Neuron (in vitro differentiated cells): ENCODE measurements around the gene TUSC2.

Experiments used
- H2AFZ ChIP-seq: one replicate; pipeline ENCODE4 v1.6.1; 2013; ENCODE audit warnings: low read depth, mild to moderate bottlenecking, inconsistent platforms, low read length, moderate library complexity
- H3K27me3 ChIP-seq: one replicate; pipeline ENCODE4 v1.6.1; 2013; ENCODE audit warnings: low read length; ENCODE audit not compliant: insufficient read depth
- H3K36me3 ChIP-seq: one replicate; pipeline ENCODE4 v1.6.1; 2013; ENCODE audit warnings: low read length; ENCODE audit not compliant: insufficient read depth
- H3K4me1 ChIP-seq: one replicate; pipeline ENCODE4 v1.6.1; 2013; ENCODE audit warnings: low read length; ENCODE audit not compliant: insufficient read depth
- H3K4me3 ChIP-seq: 2 replicates; pipeline ENCODE4 v1.5.1; 2013; ENCODE audit warnings: mild to moderate bottlenecking, low read length, moderate library complexity
- H3K9me3 ChIP-seq: one replicate; pipeline ENCODE4 v1.6.1; 2013; ENCODE audit warnings: low read length

The TUSC2 gene

GRCh38 chr3:50327943-50328691 is at the start of gene TUSC2:
Gene TUSC2, minus strand, starts transcription at chr3:50328223. Its CDS starts 124 bp downstream, at chr3:50328099.
- Histone ChIP-seq H3K36me3 (peaks cover 43% of the 10 kb centered on the region), H3K27me3 (no peaks in the 10 kb centered on the region)

GRCh38 chr3:50375258-50375931 is 47.4 kb upstream of the TUSC2 start:
- peaks cover 25% of the 10 kb centered on the region for H3K4me1 ChIP-seq
- no peaks in the 10 kb centered on the region for H3K9me3 ChIP-seq
- H3K36me3 ChIP-seq: no peaks in the 10 kb centered on the region
- H3K4me3 ChIP-seq: no peak overlapping the region
- H2AFZ ChIP-seq: no peak overlapping the region
- H3K27me3 ChIP-seq: peaks cover 5% of the 10 kb centered on the region

More at GRCh38 chr3:50327943-50328691, at the start of gene TUSC2:
- H3K9me3 ChIP-seq: no peaks in the 10 kb centered on the region
- peak within 1 kb of the TSS; percentile 79 for H3K4me3 ChIP-seq
- H2AFZ ChIP-seq: no peak within 1 kb of the TSS
- H3K4me1 ChIP-seq: peaks cover 22% of the 10 kb centered on the region

GRCh38 chr3:50374363-50375257 is 46.6 kb upstream of the TUSC2 start:
- H3K4me1 ChIP-seq: peaks cover 25% of the 10 kb centered on the region
- H3K9me3 ChIP-seq: no peaks in the 10 kb centered on the region
- H3K27me3 ChIP-seq: peaks cover 11% of the 10 kb centered on the region
- no peak overlapping the region for H3K4me3 ChIP-seq
- H3K36me3 ChIP-seq: no peaks in the 10 kb centered on the region
- H2AFZ ChIP-seq: no peak overlapping the region

GRCh38 chr3:50373146-50374051 is 45.4 kb upstream of the TUSC2 start:
- H3K36me3 ChIP-seq: no peaks in the 10 kb centered on the region
- no peak overlapping the region for H2AFZ ChIP-seq
- H3K9me3 ChIP-seq: no peaks in the 10 kb centered on the region
- peaks cover 25% of the 10 kb centered on the region for H3K4me1 ChIP-seq
- H3K27me3 ChIP-seq: peaks cover 9% of the 10 kb centered on the region
- no peak overlapping the region for H3K4me3 ChIP-seq

- no peaks in the 10 kb centered on the region for H3K36me3 ChIP-seq
- H3K27me3 ChIP-seq: peaks cover 9% of the 10 kb centered on the region
- no peak overlapping the region for H3K4me3 ChIP-seq
- peaks cover 25% of the 10 kb centered on the region for H3K4me1 ChIP-seq
- no peak overlapping the region for H2AFZ ChIP-seq
- no peaks in the 10 kb centered on the region for H3K9me3 ChIP-seq
These were observed 44.3 kb upstream of the TUSC2 start for GRCh38 chr3:50372349-50372748.

- Histone ChIP-seq H3K9me3 (no peaks in the 10 kb centered on the region), H2AFZ (no peak overlapping the region), H3K4me1 (peaks cover 25% of the 10 kb centered on the region), H3K27me3 (peaks cover 12% of the 10 kb centered on the region), H3K4me3 (no peak overlapping the region), H3K36me3 (no peaks in the 10 kb centered on the region)
These were observed 43.2 kb upstream of the TUSC2 start for GRCh38 chr3:50371133-50371685.

- Histone ChIP-seq H3K4me1 (peaks cover 25% of the 10 kb centered on the region), H3K27me3 (peaks cover 15% of the 10 kb centered on the region), H2AFZ (no peak overlapping the region), H3K9me3 (no peaks in the 10 kb centered on the region), H3K36me3 (no peaks in the 10 kb centered on the region), H3K4me3 (no peak overlapping the region)
These were observed 42.6 kb upstream of the TUSC2 start for GRCh38 chr3:50370594-50370993.

GRCh38 chr3:50369012-50369670 is 41.1 kb upstream of the TUSC2 start:
- H3K4me3 ChIP-seq: no peak overlapping the region
- no peaks in the 10 kb centered on the region for H3K9me3 ChIP-seq
- no peak overlapping the region for H2AFZ ChIP-seq
- H3K4me1 ChIP-seq: peaks cover 21% of the 10 kb centered on the region
- peaks cover 25% of the 10 kb centered on the region for H3K27me3 ChIP-seq
- no peaks in the 10 kb centered on the region for H3K36me3 ChIP-seq

GRCh38 chr3:50365842-50366220 is 37.8 kb upstream of the TUSC2 start:
- Histone ChIP-seq H3K4me3 (no peak overlapping the region), H3K4me1 (peaks cover 2% of the 10 kb centered on the region), H3K27me3 (peaks cover 32% of the 10 kb centered on the region), H3K36me3 (no peaks in the 10 kb centered on the region), H2AFZ (no peak overlapping the region), H3K9me3 (no peaks in the 10 kb centered on the region)

- Histone ChIP-seq H3K4me3 (no peak overlapping the region), H3K9me3 (no peaks in the 10 kb centered on the region), H3K27me3 (peaks cover 32% of the 10 kb centered on the region), H3K4me1 (no peaks in the 10 kb centered on the region), H3K36me3 (no peaks in the 10 kb centered on the region), H2AFZ (no peak overlapping the region)
These were observed 37.2 kb upstream of the TUSC2 start for GRCh38 chr3:50365080-50365841.

- Histone ChIP-seq H3K4me3 (no peak overlapping the region), H3K36me3 (no peaks in the 10 kb centered on the region), H3K4me1 (no peaks in the 10 kb centered on the region), H2AFZ (no peak overlapping the region), H3K9me3 (no peaks in the 10 kb centered on the region), H3K27me3 (peaks cover 27% of the 10 kb centered on the region)
These were observed 36.6 kb upstream of the TUSC2 start for GRCh38 chr3:50364573-50365079.
